DND-41 (cell line): Measurements from ENCODE around the gene SHROOM1.

Experiments used
- ATAC-seq: fragments of 200-7000 bp; cut with Tn5 transposase; 3 replicates; pipeline ENCODE4 v1.9.1; 2021; ENCODE audit warnings: low read depth; ENCODE audit not compliant: insufficient read depth
- DNase-seq: peaks from one replicate; pipeline ENCODE4 v3.0.0-alpha.2; 2020
- H2AFZ ChIP-seq: 2 replicates; pipeline ENCODE4 v1.6.0; 2012; ENCODE audit warnings: low read depth, low read length
- H3K27ac ChIP-seq: 2 replicates; pipeline ENCODE4 v1.5.1; 2012; ENCODE audit warnings: low read length, inconsistent platforms
- H3K27me3 ChIP-seq: fragments of 200-600 bp; sonication (generic); 2 replicates; pipeline ENCODE4 v1.6.0; 2012; ENCODE audit warnings: low read length, mild to moderate bottlenecking, inconsistent platforms; ENCODE audit not compliant: insufficient read depth, poor library complexity
- H3K36me3 ChIP-seq: 2 replicates; pipeline ENCODE4 v1.5.1; 2012; ENCODE audit warnings: low read length, inconsistent platforms; ENCODE audit not compliant: insufficient read depth
- H3K4me1 ChIP-seq: 2 replicates; pipeline ENCODE4 v1.5.1; 2012; ENCODE audit warnings: mild to moderate bottlenecking, low read length; ENCODE audit not compliant: insufficient read depth
- H3K4me2 ChIP-seq: 2 replicates; pipeline ENCODE4 v1.6.0; 2012; ENCODE audit warnings: mild to moderate bottlenecking, moderate library complexity, low read length, inconsistent platforms; ENCODE audit not compliant: insufficient read depth
- H3K4me3 ChIP-seq, 2 experiments: fragments of 200-600 bp in 1 of 2; shearing (Covaris generic) in 1 of 2; 2 replicates each; pipeline ENCODE4 v1.5.1; 2012 to 2016; ENCODE audit warnings: inconsistent platforms in 2 of 2, low read length in 2 of 2, mild to moderate bottlenecking in 2 of 2, low read depth in 1 of 2, moderate library complexity in 1 of 2
- H3K79me2 ChIP-seq: 2 replicates; pipeline ENCODE4 v1.6.0; 2012; ENCODE audit warnings: low read length, inconsistent platforms; ENCODE audit not compliant: insufficient read depth
- H3K9ac ChIP-seq: 2 replicates; pipeline ENCODE4 v1.6.0; 2012; ENCODE audit warnings: low read depth, mild to moderate bottlenecking, inconsistent platforms, low read length, moderate library complexity
- H3K9me3 ChIP-seq: 2 replicates; pipeline ENCODE4 v1.5.1; 2012; ENCODE audit warnings: low read length, moderate library complexity, mild to moderate bottlenecking, inconsistent platforms; ENCODE audit not compliant: insufficient read depth, severe bottlenecking
- H4K20me1 ChIP-seq: 2 replicates; pipeline ENCODE4 v1.6.0; 2012; ENCODE audit warnings: low read length; ENCODE audit not compliant: insufficient read depth
- CTCF ChIP-seq: IDR thresholded peaks from 2 replicates; pipeline ENCODE4 v1.5.1; 2012; ENCODE audit warnings: borderline replicate concordance, low read length, moderate library complexity, mild to moderate bottlenecking; ENCODE audit not compliant: poor library complexity, severe bottlenecking; ENCODE audit errors: extremely low read depth
- EZH2 ChIP-seq: IDR thresholded peaks from 3 replicates; pipeline ENCODE4 v1.6.1; 2012; ENCODE audit warnings: borderline replicate concordance, low read depth, mild to moderate bottlenecking, moderate library complexity, low read length, inconsistent platforms; ENCODE audit not compliant: severe bottlenecking

SHROOM1 gene

GRCh38 chr5:132785864-132786263 lies 44.6 kb downstream of the SHROOM1 start:
- Histone ChIP-seq H3K4me1 (0 out of 2 replicates have a peak, but pooled peaks cover under 1% of the 10 kb centered on the region), H4K20me1 (no peaks in the 10 kb centered on the region), H3K27me3 (peaks cover 22% of the 10 kb centered on the region), H3K79me2 (no peaks in the 10 kb centered on the region), H3K4me2 (no peak overlapping the region), H3K27ac (no peak overlapping the region), H3K4me3 (no peak overlapping the region), H3K36me3 (no peaks in the 10 kb centered on the region), H3K9ac (no peak overlapping the region), H3K9me3 (no peaks in the 10 kb centered on the region), H2AFZ (no peak overlapping the region)
- ATAC-seq (no peak), DNase-seq (no peak)
- TF ChIP-seq EZH2 = no peak
- TF ChIP-seq CTCF = no peak

GRCh38 chr5:132785365-132785764 lies 45.1 kb downstream of the SHROOM1 start:
- no peaks in the 10 kb centered on the region for H3K79me2 ChIP-seq
- DNase-seq = no peak
- TF ChIP-seq EZH2 = no peak
- no peak overlapping the region for H2AFZ ChIP-seq
- H3K4me3 ChIP-seq = no peak overlapping the region
- H3K4me1 ChIP-seq = peaks cover 4% of the 10 kb centered on the region; the same call in 1 of the 2 replicates
- ATAC-seq = no peak
- H4K20me1 ChIP-seq = no peaks in the 10 kb centered on the region
- no peaks in the 10 kb centered on the region for H3K36me3 ChIP-seq
- H3K27me3 ChIP-seq = peaks cover 26% of the 10 kb centered on the region
- no peak overlapping the region for H3K27ac ChIP-seq
- H3K4me2 ChIP-seq = no peak overlapping the region
- H3K9me3 ChIP-seq = no peaks in the 10 kb centered on the region
- H3K9ac ChIP-seq = no peak overlapping the region

- peaks cover 14% of the 10 kb centered on the region for H3K4me1 ChIP-seq
- H3K9ac ChIP-seq = no peak overlapping the region
- H4K20me1 ChIP-seq = no peaks in the 10 kb centered on the region
- no peak overlapping the region for H3K27ac ChIP-seq
- H3K4me3 ChIP-seq = no peak overlapping the region
- H3K4me2 ChIP-seq = no peak overlapping the region
- ATAC-seq = no peak
- H3K36me3 ChIP-seq = no peaks in the 10 kb centered on the region
- H2AFZ ChIP-seq = no peak overlapping the region
- H3K79me2 ChIP-seq = no peaks in the 10 kb centered on the region
- no peak for TF ChIP-seq CTCF
- no peak for TF ChIP-seq EZH2
- no peak for DNase-seq
- H3K27me3 ChIP-seq = peaks cover 25% of the 10 kb centered on the region
- no peaks in the 10 kb centered on the region for H3K9me3 ChIP-seq
These were observed 48.3 kb downstream of the SHROOM1 start for GRCh38 chr5:132782101-132782500.

- Histone ChIP-seq H3K4me2 (no peak overlapping the region), H3K79me2 (peaks cover 8% of the 10 kb centered on the region), H3K27ac (no peak overlapping the region), H3K27me3 (peaks cover 21% of the 10 kb centered on the region), H3K4me1 (peaks cover 22% of the 10 kb centered on the region), H3K9me3 (no peaks in the 10 kb centered on the region), H3K9ac (no peak overlapping the region), H3K36me3 (no peaks in the 10 kb centered on the region), H3K4me3 (no peak overlapping the region), H4K20me1 (no peaks in the 10 kb centered on the region), H2AFZ (no peak overlapping the region)
- DNase-seq (no peak), ATAC-seq (no peak)
- TF ChIP-seq CTCF (no peak), EZH2 (no peak)
These were observed 49.4 kb downstream of the SHROOM1 start for GRCh38 chr5:132781029-132781428.
